Fibroblast of mammary gland (primary cell): ENCODE data around the gene LAMB3.

Experiments used
- DNase-seq: peaks from one replicate; pipeline ENCODE4 v3.0.0-alpha.2; 2010; ENCODE audit warnings: low read depth
- H3K4me3 ChIP-seq: 2 replicates; pipeline ENCODE4 v1.5.1; 2011; ENCODE audit warnings: low read depth, mild to moderate bottlenecking, low read length, moderate library complexity; ENCODE audit not compliant: control insufficient read depth
- TF ChIP-seq, protein P1 (sequence below): conservative IDR thresholded peaks from 2 replicates; pipeline ENCODE4 v1.5.1; 2011; ENCODE audit warnings: low read depth, low read length, inconsistent platforms; ENCODE audit not compliant: control insufficient read depth, insufficient read depth

The LAMB3 gene

DNA sequence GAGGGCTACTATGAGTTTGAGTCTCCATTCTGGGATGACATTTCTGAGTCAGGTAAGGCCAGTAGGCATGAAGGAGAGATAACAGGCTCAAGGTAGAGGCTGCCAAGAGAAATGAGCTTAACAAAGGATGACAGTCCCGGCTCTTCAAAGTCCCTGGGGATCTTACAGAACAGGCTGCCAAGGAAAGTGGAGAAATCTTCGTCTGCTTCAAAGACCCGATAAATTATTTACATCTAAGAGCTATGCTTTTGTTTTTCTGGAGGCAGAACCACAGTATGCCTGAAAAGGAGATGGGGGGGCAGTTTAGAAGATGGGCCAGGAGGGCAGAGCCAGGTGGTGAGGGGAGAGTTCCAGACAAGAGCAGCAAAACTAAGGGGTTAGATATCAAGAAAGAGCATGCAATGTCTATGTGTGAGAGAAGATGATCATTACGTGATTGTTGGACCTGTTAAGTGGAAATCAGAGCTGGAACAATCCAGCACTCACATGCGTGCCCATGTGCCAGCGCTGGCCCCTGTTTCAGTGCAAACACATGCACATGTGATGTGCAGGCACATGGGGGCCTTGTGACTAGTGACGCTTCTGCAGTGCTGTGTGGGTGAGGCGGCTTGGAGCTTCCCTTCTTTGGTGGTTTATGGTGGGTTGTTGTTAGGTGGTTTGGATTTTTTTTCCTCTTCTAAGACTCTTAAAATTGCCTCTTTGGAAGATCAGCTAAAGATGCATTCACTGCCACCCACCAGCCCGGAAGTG, 43.0 kb downstream of the LAMB3 start:
- no peak for DNase-seq
- H3K4me3 ChIP-seq = no peak overlapping the region
- TF ChIP-seq, protein P1, sequence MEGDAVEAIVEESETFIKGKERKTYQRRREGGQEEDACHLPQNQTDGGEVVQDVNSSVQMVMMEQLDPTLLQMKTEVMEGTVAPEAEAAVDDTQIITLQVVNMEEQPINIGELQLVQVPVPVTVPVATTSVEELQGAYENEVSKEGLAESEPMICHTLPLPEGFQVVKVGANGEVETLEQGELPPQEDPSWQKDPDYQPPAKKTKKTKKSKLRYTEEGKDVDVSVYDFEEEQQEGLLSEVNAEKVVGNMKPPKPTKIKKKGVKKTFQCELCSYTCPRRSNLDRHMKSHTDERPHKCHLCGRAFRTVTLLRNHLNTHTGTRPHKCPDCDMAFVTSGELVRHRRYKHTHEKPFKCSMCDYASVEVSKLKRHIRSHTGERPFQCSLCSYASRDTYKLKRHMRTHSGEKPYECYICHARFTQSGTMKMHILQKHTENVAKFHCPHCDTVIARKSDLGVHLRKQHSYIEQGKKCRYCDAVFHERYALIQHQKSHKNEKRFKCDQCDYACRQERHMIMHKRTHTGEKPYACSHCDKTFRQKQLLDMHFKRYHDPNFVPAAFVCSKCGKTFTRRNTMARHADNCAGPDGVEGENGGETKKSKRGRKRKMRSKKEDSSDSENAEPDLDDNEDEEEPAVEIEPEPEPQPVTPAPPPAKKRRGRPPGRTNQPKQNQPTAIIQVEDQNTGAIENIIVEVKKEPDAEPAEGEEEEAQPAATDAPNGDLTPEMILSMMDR = no peak

- no peak overlapping the region for H3K4me3 ChIP-seq
- DNase-seq = no peak
- TF ChIP-seq, protein P1 = no peak
Observed at GRCh38 chr1:209607795-209608178, 44.4 kb downstream of the LAMB3 start.

DNA sequence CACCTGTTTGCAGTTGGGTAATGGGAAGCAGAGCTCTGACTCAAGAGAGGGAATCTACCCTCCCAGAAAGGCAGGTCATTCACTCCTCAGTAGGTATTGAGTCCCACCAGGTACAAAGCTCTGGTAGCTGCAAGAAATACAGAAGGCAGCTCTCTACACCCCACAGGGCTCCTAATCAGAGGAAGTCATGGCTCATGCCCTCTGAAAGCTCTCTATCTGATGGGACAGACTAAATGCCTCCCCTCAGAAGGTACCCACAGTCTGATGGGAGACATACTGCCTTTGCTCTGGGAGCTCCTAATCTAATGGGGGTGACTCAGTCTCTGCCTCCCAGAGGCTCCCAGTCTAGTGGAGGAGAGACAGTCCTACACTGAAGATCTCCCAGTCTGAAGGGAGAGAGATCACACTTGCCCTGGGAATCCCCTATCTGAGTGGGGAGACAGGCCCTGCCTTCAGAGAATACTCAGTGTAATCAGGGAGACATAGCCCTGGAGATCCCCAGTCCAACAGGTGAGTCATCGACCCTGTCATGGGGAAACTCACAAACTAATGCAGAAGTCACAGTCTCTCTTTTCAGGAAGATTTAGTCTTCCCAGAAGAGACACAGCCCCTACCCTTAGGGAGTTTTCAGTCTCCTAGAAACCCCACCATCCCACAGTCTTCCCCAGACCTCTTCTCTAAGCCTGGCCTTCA, 45.0 kb downstream of the LAMB3 start:
- TF ChIP-seq, protein P1 = no peak
- no peak overlapping the region for H3K4me3 ChIP-seq
- peak; percentile 43 for DNase-seq

DNA sequence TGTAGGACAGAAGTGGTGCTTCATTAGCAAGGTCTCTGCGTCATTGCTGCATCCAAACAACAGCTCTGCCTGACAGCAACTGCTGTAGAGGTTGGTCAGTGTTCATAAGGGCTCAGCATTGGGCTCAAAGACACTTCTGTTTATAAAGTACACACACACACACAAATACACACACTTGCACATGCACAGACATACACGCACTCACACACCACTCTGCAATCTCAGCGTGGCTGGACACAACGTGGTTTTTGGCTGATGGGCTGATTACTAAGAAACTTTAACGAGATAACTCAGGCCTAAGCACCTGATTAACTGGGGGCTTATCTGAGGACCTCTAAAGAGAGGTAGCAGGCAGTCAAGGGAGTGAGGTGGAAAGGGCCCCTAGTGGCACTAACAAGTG, 48.3 kb downstream of the LAMB3 start:
- TF ChIP-seq, protein P1 = no peak
- no peak overlapping the region for H3K4me3 ChIP-seq
- DNase-seq = no peak

DNA sequence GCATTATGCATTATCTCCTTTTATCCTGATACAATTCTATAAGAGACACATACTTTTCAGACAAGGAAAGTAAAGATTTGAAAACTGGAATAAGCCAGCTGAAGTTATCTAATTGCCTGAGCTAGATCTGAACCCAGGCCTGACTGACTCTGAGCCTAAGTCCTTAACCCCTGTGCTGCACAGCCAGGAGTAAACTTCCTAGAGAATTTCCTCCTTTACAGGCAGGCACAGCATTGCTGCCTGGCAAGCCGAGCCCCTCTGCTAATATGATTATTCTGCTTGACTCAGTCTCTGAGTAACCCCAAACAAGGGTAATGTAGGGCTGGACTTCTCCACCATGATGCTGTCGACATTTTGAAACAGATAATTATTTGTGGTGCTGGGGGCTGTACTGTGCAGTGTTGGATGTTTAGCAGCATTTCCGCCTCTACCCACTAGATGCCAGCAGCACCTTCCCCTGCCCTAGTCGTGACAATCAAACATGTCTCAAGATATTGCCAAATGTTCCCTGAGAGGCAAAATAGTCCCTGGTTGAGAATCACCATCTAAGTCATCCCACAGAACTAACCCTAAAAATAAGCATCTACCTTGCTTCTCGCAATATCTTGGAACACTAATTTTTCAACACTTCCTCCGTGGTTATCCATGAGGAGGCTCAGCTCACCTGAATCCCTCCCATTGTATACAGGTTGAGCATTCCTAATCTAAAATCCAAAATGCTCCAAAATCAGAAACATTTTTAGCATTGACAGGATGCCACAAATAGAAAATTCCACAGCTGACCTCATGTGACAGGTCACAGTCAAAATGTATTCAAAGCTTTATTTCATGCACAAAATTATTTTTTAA, 50.2 kb downstream of the LAMB3 start:
- TF ChIP-seq, protein P1 = peak; percentile 68
- DNase-seq = peak; percentile 56
- no peak overlapping the region for H3K4me3 ChIP-seq

- no peak overlapping the region for H3K4me3 ChIP-seq
- TF ChIP-seq, protein P1 = no peak
- peak; percentile 33 for DNase-seq
Observed at GRCh38 chr1:209600541-209600940, 51.7 kb downstream of the LAMB3 start.
